GM23248 (cell line): Measurements from ENCODE around the gene CWC27.

Source experiments
- EZH2 ChIP-seq: fragments of 200-600 bp; sonication (generic); IDR thresholded peaks from 2 replicates; pipeline ENCODE4 v1.6.1; 2018; ENCODE audit warnings: antibody characterized with exemption, mild to moderate bottlenecking; ENCODE audit not compliant: insufficient read depth, poor library complexity, severe bottlenecking
- EZH2phosphoT487 ChIP-seq: fragments of 200-600 bp; sonication (generic); IDR thresholded peaks from 2 replicates; pipeline ENCODE4 v1.6.1; 2018; ENCODE audit warnings: antibody characterized with exemption, moderate library complexity, mild to moderate bottlenecking, low read depth; ENCODE audit not compliant: insufficient read depth

- TF ChIP-seq EZH2phosphoT487 (no peak), EZH2 (no peak)
Observed at GRCh38 chr5:64807520-64807919, 38.8 kb downstream of the CWC27 start.
